Measurements from ENCODE around the gene USE1.
"Not testable (repeated sequence)": the region's sequence is repeated elsewhere in the genome, so short reads cannot be mapped to it uniquely, and the experiment has no call there.

DNA sequence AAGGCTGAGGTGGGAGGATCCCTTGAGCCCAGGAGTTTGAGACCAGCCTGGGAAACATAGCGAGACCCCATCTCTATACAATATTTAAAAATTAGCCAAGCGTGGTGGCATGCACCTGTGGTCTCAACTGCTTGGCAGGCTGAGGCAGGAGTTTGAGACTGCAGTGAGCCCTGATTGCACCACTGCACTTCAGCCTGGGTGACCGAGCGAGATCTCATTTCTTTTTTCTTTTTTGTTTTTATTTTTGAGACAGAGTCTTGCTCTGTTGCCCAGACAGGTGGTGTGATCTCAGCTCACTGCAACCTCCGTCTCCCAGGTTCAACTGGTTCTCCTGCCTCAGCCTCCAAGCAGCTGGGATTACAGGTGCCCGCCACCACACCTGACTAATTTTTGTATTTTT is 23.4 kb upstream of the USE1 start:
- TF ChIP-seq, protein P1, sequence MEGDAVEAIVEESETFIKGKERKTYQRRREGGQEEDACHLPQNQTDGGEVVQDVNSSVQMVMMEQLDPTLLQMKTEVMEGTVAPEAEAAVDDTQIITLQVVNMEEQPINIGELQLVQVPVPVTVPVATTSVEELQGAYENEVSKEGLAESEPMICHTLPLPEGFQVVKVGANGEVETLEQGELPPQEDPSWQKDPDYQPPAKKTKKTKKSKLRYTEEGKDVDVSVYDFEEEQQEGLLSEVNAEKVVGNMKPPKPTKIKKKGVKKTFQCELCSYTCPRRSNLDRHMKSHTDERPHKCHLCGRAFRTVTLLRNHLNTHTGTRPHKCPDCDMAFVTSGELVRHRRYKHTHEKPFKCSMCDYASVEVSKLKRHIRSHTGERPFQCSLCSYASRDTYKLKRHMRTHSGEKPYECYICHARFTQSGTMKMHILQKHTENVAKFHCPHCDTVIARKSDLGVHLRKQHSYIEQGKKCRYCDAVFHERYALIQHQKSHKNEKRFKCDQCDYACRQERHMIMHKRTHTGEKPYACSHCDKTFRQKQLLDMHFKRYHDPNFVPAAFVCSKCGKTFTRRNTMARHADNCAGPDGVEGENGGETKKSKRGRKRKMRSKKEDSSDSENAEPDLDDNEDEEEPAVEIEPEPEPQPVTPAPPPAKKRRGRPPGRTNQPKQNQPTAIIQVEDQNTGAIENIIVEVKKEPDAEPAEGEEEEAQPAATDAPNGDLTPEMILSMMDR (IDR thresholded peaks at IDR 0.05; ENCODE audit: low read depth, low read length): not testable (repeated sequence)
- TF ChIP-seq, protein P2, sequence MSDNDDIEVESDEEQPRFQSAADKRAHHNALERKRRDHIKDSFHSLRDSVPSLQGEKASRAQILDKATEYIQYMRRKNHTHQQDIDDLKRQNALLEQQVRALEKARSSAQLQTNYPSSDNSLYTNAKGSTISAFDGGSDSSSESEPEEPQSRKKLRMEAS (IDR thresholded peaks at IDR 0.05; ENCODE audit: low read depth, low read length): not testable (repeated sequence)
- not testable (repeated sequence) for TF ChIP-seq MYC (IDR thresholded peaks at IDR 0.05; ENCODE audit: low read depth, low read length)

Data from NB4 (cell line).